Adrenal gland (tissue), 5 donors: Measurements from ENCODE around the gene GALT.

Experiments used
- POLR2A ChIP-seq, 2 donors: fragments of 450-650 bp; IDR thresholded peaks; one replicate each; pipeline ENCODE4 v1.6.1; 2017; ENCODE audit warnings: antibody characterized with exemption in 2 of 2, mild to moderate bottlenecking in 2 of 2, moderate library complexity in 1 of 2
- TF ChIP-seq, protein P1 (sequence below), 6 experiments: fragments of 450-650 bp in 4 of 6; fragments of 200-600 bp in 2 of 6; sonication (generic) in 1 of 6; IDR thresholded peaks; 1 replicate in 5 of 6; 2 replicates in 1 of 6; pipeline versions ENCODE4 v1.5.1 to v1.8.0; 2016 to 2021; ENCODE audit warnings: antibody characterized with exemption in 6 of 6, mild to moderate bottlenecking in 2 of 6, moderate library complexity in 1 of 6
- donor health status: DM: no; HTN: no; CAD: no.

GRCh38 chr9:34623374-34624235, 22.9 kb upstream of the GALT start:
- TF ChIP-seq, protein P1, sequence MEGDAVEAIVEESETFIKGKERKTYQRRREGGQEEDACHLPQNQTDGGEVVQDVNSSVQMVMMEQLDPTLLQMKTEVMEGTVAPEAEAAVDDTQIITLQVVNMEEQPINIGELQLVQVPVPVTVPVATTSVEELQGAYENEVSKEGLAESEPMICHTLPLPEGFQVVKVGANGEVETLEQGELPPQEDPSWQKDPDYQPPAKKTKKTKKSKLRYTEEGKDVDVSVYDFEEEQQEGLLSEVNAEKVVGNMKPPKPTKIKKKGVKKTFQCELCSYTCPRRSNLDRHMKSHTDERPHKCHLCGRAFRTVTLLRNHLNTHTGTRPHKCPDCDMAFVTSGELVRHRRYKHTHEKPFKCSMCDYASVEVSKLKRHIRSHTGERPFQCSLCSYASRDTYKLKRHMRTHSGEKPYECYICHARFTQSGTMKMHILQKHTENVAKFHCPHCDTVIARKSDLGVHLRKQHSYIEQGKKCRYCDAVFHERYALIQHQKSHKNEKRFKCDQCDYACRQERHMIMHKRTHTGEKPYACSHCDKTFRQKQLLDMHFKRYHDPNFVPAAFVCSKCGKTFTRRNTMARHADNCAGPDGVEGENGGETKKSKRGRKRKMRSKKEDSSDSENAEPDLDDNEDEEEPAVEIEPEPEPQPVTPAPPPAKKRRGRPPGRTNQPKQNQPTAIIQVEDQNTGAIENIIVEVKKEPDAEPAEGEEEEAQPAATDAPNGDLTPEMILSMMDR (IDR thresholded peaks at IDR 0.05): no peak
- no peak for TF ChIP-seq POLR2A (IDR thresholded peaks at IDR 0.05)
